ENCODE measurements around the gene SNRPB.

DNA sequence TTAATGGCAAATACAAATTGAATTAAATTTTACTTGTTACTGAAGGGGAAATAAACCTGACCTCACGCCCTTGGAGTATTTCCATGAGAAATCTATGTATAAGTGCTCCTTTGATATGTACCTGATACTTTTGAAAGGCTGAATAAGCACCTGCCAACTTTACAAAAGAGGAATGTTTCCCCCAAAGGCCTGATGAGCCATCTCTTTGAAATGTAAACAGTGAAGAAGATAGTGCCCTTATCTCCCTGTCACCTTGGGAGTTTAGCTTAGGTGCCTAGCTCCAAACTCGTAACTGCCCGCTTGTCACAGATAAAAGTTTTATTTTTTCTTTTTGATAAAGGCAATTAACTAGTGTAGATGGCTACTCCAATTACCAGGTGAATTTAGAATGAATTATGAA lies 39.2 kb upstream of the SNRPB start:
- TF ChIP-seq ZNF219 (CRISPR knock-in tag; IDR thresholded peaks at IDR 0.05; ENCODE audit: borderline replicate concordance) (no peak), FOXP1 (CRISPR knock-in tag; IDR thresholded peaks at IDR 0.05; ENCODE audit: borderline replicate concordance) (no peak), ATF1 (CRISPR knock-in tag; IDR thresholded peaks at IDR 0.05) (no peak), CREM (CRISPR knock-in tag; IDR thresholded peaks at IDR 0.05) (no peak), ZNF423 (CRISPR knock-in tag; IDR thresholded peaks at IDR 0.05) (no peak)
- TF ChIP-seq, protein P1, sequence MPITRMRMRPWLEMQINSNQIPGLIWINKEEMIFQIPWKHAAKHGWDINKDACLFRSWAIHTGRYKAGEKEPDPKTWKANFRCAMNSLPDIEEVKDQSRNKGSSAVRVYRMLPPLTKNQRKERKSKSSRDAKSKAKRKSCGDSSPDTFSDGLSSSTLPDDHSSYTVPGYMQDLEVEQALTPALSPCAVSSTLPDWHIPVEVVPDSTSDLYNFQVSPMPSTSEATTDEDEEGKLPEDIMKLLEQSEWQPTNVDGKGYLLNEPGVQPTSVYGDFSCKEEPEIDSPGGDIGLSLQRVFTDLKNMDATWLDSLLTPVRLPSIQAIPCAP (CRISPR knock-in tag; IDR thresholded peaks at IDR 0.05): no peak
- TF ChIP-seq, protein P2, sequence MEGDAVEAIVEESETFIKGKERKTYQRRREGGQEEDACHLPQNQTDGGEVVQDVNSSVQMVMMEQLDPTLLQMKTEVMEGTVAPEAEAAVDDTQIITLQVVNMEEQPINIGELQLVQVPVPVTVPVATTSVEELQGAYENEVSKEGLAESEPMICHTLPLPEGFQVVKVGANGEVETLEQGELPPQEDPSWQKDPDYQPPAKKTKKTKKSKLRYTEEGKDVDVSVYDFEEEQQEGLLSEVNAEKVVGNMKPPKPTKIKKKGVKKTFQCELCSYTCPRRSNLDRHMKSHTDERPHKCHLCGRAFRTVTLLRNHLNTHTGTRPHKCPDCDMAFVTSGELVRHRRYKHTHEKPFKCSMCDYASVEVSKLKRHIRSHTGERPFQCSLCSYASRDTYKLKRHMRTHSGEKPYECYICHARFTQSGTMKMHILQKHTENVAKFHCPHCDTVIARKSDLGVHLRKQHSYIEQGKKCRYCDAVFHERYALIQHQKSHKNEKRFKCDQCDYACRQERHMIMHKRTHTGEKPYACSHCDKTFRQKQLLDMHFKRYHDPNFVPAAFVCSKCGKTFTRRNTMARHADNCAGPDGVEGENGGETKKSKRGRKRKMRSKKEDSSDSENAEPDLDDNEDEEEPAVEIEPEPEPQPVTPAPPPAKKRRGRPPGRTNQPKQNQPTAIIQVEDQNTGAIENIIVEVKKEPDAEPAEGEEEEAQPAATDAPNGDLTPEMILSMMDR (IDR thresholded peaks at IDR 0.05): no peak
